Karpas-422 (cell line): ENCODE measurements around the gene ASB9. TPM values are rescaled to one million over a fixed set of nuclear protein-coding genes. Genes with fewer than 3 reads are reported as not detected.
A peak's percentile ranks its signal among the peaks of the same experiment; 100 is the strongest.
"Not testable (repeated sequence)": the region's sequence is repeated elsewhere in the genome, so short reads cannot be mapped to it uniquely, and the experiment has no call there.

Source experiments
- DNase-seq: peaks from one replicate; pipeline ENCODE4 v3.0.0-alpha.2; 2015
- H2AFZ ChIP-seq: fragments of 200-600 bp; sonication (generic); 2 replicates; pipeline ENCODE4 v1.6.1; 2014; ENCODE audit warnings: antibody characterized with exemption, low read length, mixed read lengths
- H3K27ac ChIP-seq: fragments of 200-600 bp; sonication (generic); 2 replicates; pipeline ENCODE4 v1.5.1; 2014; ENCODE audit warnings: mild to moderate bottlenecking, low read length, moderate library complexity
- H3K27me3 ChIP-seq: fragments of 200-600 bp; sonication (generic); 2 replicates; pipeline ENCODE4 v1.6.1; 2014; ENCODE audit warnings: low read length, mixed read lengths
- H3K36me3 ChIP-seq: fragments of 200-600 bp; sonication (generic); 2 replicates; pipeline ENCODE4 v1.6.1; 2014; ENCODE audit warnings: low read length, mixed read lengths; ENCODE audit not compliant: insufficient read depth
- H3K4me1 ChIP-seq: fragments of 200-600 bp; sonication (generic); 2 replicates; pipeline ENCODE4 v1.6.1; 2014; ENCODE audit warnings: mild to moderate bottlenecking, low read length, mixed read lengths
- H3K4me2 ChIP-seq: fragments of 200-600 bp; sonication (generic); 2 replicates; pipeline ENCODE4 v1.6.1; 2014; ENCODE audit warnings: low read length, low read depth, mild to moderate bottlenecking; ENCODE audit not compliant: poor library complexity, severe bottlenecking
- H3K4me3 ChIP-seq: fragments of 200-600 bp; sonication (generic); 2 replicates; pipeline ENCODE4 v1.5.1; 2014; ENCODE audit warnings: mild to moderate bottlenecking, antibody characterized with exemption, low read length, mixed read lengths
- H3K79me2 ChIP-seq: fragments of 200-600 bp; sonication (generic); 2 replicates; pipeline ENCODE4 v1.6.1; 2014; ENCODE audit warnings: mild to moderate bottlenecking, low read length, mixed read lengths
- H3K9ac ChIP-seq: fragments of 200-600 bp; sonication (generic); 2 replicates; pipeline ENCODE4 v1.6.0; 2014; ENCODE audit warnings: low read length
- H3K9me2 ChIP-seq: fragments of 200-600 bp; sonication (generic), shearing (Covaris generic); replicated peaks from 2 replicates; pipeline ENCODE4 v1.6.0; 2014; ENCODE audit warnings: mild to moderate bottlenecking, low read length, moderate library complexity; ENCODE audit not compliant: insufficient read depth
- H3K9me3 ChIP-seq: fragments of 300-700, 200-600 bp; sonication (generic); 2 replicates; pipeline ENCODE4 v1.6.1; 2014; ENCODE audit warnings: low read length, mixed read lengths
- H4K20me1 ChIP-seq: fragments of 200-600 bp; sonication (generic); 2 replicates; pipeline ENCODE4 v1.6.1; 2014; ENCODE audit warnings: mild to moderate bottlenecking, antibody characterized with exemption, low read length, low read depth; ENCODE audit not compliant: insufficient read depth
- total RNA-seq: library from RNA; depleted of rRNA; stranded (reverse); fragments of >200 nt; shearing (Covaris generic); gene quantifications from 2 replicates; pipeline ENCODE4 v1.2.3, GENCODE V29; 2014; ENCODE audit warnings: low replicate concordance; rRNA removed

Gene ASB9, protein sequence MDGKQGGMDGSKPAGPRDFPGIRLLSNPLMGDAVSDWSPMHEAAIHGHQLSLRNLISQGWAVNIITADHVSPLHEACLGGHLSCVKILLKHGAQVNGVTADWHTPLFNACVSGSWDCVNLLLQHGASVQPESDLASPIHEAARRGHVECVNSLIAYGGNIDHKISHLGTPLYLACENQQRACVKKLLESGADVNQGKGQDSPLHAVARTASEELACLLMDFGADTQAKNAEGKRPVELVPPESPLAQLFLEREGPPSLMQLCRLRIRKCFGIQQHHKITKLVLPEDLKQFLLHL
- not detected in 2 replicates for total RNA-seq

DNA sequence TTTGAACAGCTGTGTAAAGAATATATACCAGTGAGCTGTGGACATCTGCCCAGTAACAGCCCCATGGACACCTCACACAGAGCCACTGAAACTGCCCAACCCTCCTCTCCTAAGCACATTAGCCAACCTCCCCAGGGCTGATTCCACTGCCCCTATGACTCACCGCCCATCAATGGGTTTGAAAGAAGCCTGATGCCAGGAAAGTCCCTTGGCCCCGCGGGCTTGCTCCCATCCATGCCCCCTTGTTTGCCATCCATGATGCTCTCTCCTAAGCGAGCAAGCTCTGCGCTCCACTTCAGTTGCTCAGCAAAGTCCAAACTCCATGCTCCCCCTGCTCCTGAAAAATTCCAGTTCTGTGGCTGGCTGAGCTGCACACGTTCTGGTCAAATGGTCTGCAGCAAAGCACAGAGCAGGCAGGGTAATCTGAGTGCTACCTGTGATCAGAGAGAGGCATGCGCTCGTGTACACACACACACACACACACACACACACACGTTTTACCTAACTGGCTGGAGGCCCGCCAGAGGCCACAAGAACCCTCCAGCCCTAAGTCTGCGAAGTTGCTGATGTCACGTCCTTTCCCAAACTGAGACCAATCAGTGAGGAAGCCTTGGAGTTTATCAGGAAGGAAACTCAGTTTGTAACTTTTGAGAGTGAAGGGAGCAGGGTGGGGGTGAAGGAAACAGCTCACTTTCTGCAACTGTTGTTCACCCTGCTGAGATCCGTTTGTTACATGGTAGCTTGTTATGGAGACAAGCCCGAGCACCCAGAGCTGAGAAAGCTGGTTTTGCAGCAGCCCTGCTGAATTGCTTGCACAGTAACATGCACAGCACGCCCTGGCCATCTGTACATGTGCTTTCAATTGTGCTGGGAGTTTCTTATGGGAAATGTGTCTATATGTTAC, at the start of gene ASB9:
TSS of gene ASB9 (minus strand) at position 466 of the 904 bp plus-strand sequence. CDS start at position 257, 209 bp downstream.
- H3K9me2 ChIP-seq = no peaks in the 10 kb centered on the region
- H3K4me3 ChIP-seq = no peak within 1 kb of the TSS
- H4K20me1 ChIP-seq = no peaks in the 10 kb centered on the region
- H3K27me3 ChIP-seq = no peaks in the 10 kb centered on the region
- H2AFZ ChIP-seq = 0 out of 2 replicates have a peak within 1 kb of the TSS, but pooled peaks have one; percentile 28
- H3K9me3 ChIP-seq = no peaks in the 10 kb centered on the region
- H3K9ac ChIP-seq = no peak within 1 kb of the TSS
- H3K4me2 ChIP-seq = no peak within 1 kb of the TSS
- no peak for DNase-seq
- H3K79me2 ChIP-seq = no peaks in the 10 kb centered on the region
- no peak within 1 kb of the TSS for H3K27ac ChIP-seq
- no peaks in the 10 kb centered on the region for H3K36me3 ChIP-seq
- no peaks in the 10 kb centered on the region for H3K4me1 ChIP-seq

- no peak for DNase-seq
- H3K9ac ChIP-seq = no peak overlapping the region
- no peak overlapping the region for H2AFZ ChIP-seq
Observed at GRCh38 chrX:15319075-15319474, 49.2 kb upstream of the ASB9 start.

DNA sequence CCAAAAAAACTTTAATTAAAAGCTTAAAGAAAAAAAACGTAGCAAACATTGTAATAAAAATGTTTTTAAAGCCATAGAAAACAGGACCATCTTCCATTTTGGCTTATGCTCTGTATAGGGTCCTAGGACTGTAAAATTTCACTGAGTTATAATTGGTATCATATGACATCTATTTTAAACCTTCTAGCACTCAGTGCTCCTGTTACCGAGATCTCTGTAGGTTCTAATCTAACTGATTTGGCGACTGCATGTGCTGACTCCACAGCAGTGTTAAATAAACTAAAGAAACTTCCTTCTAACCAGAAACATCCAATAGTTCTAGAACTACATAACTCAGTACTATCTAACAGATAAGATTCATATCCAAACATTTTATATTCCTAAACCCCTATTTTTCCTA, 45.6 kb upstream of the ASB9 start, which contains the start of gene ASB11:
TSS of gene ASB11 (minus strand) at position 132 of the 400 bp plus-strand sequence. CDS start at position 97, 35 bp downstream.
- no peaks in the 10 kb centered on the region for H3K27me3 ChIP-seq
- H3K4me2 ChIP-seq = no peak within 1 kb of the TSS
- H3K9me2 ChIP-seq = no peaks in the 10 kb centered on the region
- no peaks in the 10 kb centered on the region for H4K20me1 ChIP-seq
- H3K4me1 ChIP-seq = peaks cover 8% of the 10 kb centered on the region; the same call in 1 of the 2 replicates
- no peak within 1 kb of the TSS for H3K4me3 ChIP-seq
- H2AFZ ChIP-seq = no peak within 1 kb of the TSS
- H3K9ac ChIP-seq = no peak within 1 kb of the TSS
- no peaks in the 10 kb centered on the region for H3K9me3 ChIP-seq
- no peak within 1 kb of the TSS for H3K27ac ChIP-seq
- H3K79me2 ChIP-seq = no peaks in the 10 kb centered on the region
- no peaks in the 10 kb centered on the region for H3K36me3 ChIP-seq
- DNase-seq = no peak

More at GRCh38 chrX:15319075-15319474, 49.2 kb upstream of the ASB9 start:
- no peaks in the 10 kb centered on the region for H4K20me1 ChIP-seq
- peaks cover 8% of the 10 kb centered on the region; the same call in 1 of the 2 replicates for H3K4me1 ChIP-seq
- no peaks in the 10 kb centered on the region for H3K9me3 ChIP-seq
- no peaks in the 10 kb centered on the region for H3K36me3 ChIP-seq
- H3K9me2 ChIP-seq = no peaks in the 10 kb centered on the region
- no peak overlapping the region for H3K4me3 ChIP-seq
- H3K79me2 ChIP-seq = no peaks in the 10 kb centered on the region
- no peak overlapping the region for H3K27ac ChIP-seq
- H3K27me3 ChIP-seq = no peaks in the 10 kb centered on the region
- H3K4me2 ChIP-seq = no peak overlapping the region

DNA sequence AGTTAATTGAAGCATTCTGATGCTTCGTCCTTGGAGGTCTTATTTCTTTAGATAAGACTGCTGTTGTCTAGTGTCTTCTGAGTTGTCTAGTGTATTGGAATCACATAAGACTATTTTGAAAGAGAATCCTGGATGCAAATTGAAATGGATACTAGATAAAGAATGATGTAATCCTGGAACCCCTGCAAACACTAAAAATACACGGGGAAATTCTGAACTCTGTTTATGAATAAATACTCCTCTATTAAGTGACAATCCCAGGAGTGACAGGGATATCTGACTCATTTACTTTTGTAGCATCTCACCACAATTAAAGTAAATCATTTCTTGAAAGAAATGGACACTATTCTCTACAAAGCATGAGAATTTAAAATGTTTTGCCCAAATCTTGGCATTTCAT, 44.6 kb upstream of the ASB9 start:
- Histone ChIP-seq H3K36me3 (no peaks in the 10 kb centered on the region), H3K9me2 (no peaks in the 10 kb centered on the region), H3K27me3 (no peaks in the 10 kb centered on the region), H3K4me3 (no peak overlapping the region), H3K4me2 (no peak overlapping the region), H3K9me3 (no peaks in the 10 kb centered on the region), H3K79me2 (no peaks in the 10 kb centered on the region), H3K9ac (no peak overlapping the region), H2AFZ (no peak overlapping the region), H4K20me1 (no peaks in the 10 kb centered on the region), H3K27ac (no peak overlapping the region), H3K4me1 (peaks cover 8% of the 10 kb centered on the region; the same call in 1 of the 2 replicates)
- DNase-seq = no peak

DNA sequence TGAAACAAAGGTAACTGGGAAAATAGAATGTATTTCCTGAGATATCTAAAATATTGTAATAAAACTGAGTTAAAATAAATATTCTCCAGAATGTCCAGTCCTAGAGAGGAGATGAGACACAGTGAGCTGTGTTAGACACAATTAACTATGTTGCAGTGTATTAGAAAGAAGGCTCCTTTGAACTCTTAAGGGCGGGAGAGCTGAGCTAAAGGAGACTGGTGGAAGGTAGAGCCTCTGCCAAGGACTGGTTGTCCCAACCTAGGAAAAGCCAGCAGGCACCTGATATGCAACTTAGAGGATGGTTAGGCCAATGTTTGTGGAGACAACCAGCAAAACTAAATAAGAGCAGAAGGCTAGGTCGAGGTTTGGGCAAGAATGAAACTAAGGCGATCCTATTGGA, 41.2 kb upstream of the ASB9 start:
- Histone ChIP-seq H3K9me3 (no peaks in the 10 kb centered on the region), H3K27me3 (no peaks in the 10 kb centered on the region), H3K4me2 (no peak overlapping the region), H3K4me3 (no peak overlapping the region), H3K79me2 (no peaks in the 10 kb centered on the region), H2AFZ (no peak overlapping the region), H3K4me1 (peaks cover 8% of the 10 kb centered on the region; the same call in 1 of the 2 replicates), H4K20me1 (no peaks in the 10 kb centered on the region), H3K27ac (no peak overlapping the region), H3K9me2 (no peaks in the 10 kb centered on the region), H3K36me3 (no peaks in the 10 kb centered on the region), H3K9ac (no peak overlapping the region)
- no peak for DNase-seq

DNA sequence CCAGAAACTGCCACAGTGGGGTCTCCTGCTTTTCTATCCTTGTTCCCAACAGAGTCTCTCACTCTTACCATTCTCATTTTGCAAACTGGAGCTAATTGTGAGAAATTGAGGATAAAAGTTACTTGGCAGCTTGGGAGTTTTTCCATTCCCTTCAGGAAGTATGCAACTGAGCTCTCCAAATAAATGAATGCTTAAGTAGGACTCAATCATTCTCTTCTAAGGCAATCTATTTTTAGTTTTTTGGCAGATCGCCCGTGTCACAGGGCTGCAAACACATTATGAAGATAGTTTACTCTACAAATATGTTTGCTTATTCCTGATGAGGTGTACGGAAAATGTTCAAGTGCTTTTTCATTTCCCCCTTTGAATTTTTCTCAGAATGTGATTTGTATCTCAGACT, 40.2 kb upstream of the ASB9 start:
- Histone ChIP-seq H4K20me1 (no peaks in the 10 kb centered on the region), H3K27ac (no peak overlapping the region), H3K4me3 (no peak overlapping the region), H3K79me2 (no peaks in the 10 kb centered on the region), H3K9me2 (no peaks in the 10 kb centered on the region), H3K36me3 (no peaks in the 10 kb centered on the region), H3K4me1 (peaks cover under 1% of the 10 kb centered on the region; the same call in 1 of the 2 replicates), H3K9me3 (no peaks in the 10 kb centered on the region), H3K9ac (no peak overlapping the region), H3K4me2 (no peak overlapping the region), H2AFZ (no peak overlapping the region), H3K27me3 (no peaks in the 10 kb centered on the region)
- no peak for DNase-seq

DNA sequence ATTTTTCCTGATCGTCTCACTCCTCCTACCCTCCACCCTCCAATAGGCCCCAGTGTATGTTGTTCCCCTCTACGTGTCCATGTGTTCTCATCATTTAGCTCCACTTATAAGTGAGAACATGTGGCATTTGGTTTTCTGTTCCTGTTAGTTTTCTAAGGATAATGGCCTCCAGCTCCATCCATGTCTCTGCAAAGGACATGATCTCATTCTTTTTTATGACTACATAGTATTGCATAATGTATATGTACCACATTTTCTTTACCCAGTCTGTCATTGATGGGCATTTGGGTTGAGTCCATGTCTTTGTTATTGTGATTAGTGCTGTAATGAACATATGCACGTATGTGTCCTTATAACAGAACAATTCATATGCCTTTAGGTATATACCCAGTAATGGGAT, 36.0 kb upstream of the ASB9 start:
- H3K4me1 ChIP-seq, H4K20me1 ChIP-seq, H3K36me3 ChIP-seq, H2AFZ ChIP-seq, H3K4me2 ChIP-seq, H3K4me3 ChIP-seq, H3K79me2 ChIP-seq, H3K27me3 ChIP-seq, H3K9ac ChIP-seq, DNase-seq, H3K27ac ChIP-seq, H3K9me3 ChIP-seq, H3K9me2 ChIP-seq: not testable (repeated sequence)

DNA sequence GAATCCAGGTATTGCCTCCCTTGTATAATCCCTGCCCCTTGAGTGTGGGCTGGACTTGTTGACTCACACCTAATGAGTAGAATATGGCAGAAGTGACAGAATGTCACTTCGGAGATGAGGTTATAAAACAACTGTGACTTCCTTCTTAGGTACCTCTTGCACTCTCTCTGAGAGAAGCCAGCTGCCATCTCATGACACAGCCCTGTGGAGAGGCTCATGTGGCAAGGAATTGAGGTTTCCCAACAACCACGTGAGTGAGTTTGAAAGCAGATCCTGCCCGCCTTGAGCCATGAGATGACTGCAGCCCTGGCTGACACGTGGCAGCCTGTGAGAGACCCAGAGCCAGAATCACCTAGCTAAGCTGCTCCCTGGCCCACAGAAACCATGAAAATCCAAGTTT, 32.0 kb upstream of the ASB9 start:
- no peak overlapping the region for H2AFZ ChIP-seq
- no peaks in the 10 kb centered on the region for H4K20me1 ChIP-seq
- H3K4me3 ChIP-seq = no peak overlapping the region
- no peaks in the 10 kb centered on the region for H3K9me2 ChIP-seq
- H3K4me2 ChIP-seq = no peak overlapping the region
- no peaks in the 10 kb centered on the region for H3K36me3 ChIP-seq
- no peaks in the 10 kb centered on the region for H3K9me3 ChIP-seq
- H3K27ac ChIP-seq = no peak overlapping the region
- no peaks in the 10 kb centered on the region for H3K27me3 ChIP-seq
- H3K79me2 ChIP-seq = no peaks in the 10 kb centered on the region
- H3K9ac ChIP-seq = no peak overlapping the region
- DNase-seq = no peak
- H3K4me1 ChIP-seq = no peaks in the 10 kb centered on the region
